NCI-H1694 (cell line): ENCODE results near the gene TXNRD2.
"Not testable (repeated sequence)": the region's sequence is repeated elsewhere in the genome, so short reads cannot be mapped to it uniquely, and the experiment has no call there.

Experiments
- DNase-seq: peaks from one replicate; lab custom pipeline; 2025; lab: John Stamatoyannopoulos, UW

TXNRD2 gene

DNA sequence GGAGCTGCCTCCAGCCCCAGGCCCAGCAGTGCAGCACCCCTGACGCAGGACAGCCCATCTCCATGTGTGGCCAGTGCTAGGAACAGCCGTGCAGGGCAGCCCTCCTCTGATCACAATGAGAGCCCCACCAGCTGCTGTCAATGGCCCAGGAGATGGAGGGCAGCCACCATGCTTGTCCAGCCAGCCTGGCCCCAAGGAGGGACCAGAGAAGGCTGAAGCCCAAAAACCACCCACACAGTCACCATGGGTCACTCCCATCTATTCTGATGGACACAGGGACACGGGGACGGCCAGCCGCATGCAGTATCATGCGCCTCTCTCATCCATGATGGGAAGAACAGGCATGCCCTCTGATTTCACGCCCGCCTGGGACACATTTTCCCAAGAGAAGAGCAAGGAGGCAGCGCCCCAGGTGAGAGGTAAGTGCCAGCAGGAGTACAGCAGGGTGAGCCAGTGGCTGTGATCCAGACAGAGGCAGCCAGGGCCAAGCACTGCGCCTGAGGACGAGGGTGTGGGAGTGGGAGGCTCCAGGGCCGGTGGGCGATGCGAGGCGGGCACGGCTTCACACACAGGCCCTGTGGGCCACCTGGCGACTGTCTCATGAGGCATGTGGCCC is 53.4 kb downstream of the TXNRD2 start:
- DNase-seq: no peak

DNA sequence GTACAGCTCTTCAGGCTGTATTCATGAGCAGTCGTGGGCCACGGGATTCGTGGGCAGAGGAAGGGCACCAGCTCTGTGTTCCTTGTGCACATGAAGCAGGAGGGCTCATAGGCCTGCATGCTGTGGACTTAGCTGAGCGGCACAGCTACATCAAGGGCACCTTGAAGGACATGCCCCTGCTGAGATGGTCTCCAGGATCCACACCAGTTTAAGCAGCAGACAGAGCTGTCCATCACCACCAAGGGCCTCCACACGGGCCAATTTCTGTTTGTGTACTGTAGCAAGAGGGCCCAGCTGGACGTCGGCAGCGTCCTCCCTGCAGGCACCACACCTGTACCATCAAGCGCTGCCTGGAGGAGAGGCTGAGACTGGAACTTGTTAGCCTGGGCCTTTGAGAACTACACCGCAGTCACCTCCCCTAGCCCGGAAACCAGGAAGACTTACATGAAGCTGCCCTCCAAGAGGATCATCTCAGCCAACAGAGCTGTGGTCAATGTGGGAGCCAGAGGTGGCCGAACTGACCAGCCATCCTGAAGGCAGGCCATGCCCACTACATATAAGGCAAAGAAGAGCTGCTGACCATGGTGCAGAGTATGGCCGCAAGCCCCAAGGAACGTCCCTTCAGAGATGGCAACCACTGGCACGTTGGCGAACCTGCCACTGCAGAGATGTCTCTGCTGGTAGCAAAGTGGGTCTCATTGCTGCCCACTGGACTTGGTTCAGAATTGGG is 54.2 kb downstream of the TXNRD2 start:
- no peak for DNase-seq

DNA sequence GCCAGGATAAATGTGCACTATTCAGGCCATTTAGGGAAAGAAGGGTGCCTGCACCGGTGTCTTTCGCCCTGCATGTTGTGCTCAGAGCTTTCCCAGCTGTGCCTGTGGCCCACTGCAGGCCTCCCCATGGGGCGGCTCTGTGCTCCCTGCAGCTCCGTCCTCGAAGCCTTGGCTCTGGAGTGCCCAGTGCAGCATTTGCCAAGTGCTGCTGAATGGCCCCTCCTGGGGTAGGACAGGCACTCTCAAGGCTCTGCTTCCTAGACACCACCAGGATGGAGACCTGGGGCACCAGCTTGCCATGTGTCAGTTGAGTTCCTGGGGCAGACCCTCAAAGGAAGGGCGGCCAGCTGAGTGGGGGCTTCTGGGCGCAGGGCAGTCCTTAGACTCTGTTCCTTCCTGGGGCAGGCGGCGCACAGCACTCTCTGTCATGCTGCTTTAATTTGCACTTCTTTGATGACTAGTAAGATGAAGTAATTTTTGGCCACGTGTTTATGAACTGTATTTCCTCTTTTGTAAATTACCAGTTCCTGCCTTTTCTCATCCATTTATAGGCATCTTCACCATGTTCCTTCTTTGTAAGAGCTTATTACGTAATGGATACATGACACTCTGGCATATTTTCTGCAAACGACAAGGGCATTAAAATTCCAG is 54.9 kb downstream of the TXNRD2 start:
- no peak for DNase-seq

DNA sequence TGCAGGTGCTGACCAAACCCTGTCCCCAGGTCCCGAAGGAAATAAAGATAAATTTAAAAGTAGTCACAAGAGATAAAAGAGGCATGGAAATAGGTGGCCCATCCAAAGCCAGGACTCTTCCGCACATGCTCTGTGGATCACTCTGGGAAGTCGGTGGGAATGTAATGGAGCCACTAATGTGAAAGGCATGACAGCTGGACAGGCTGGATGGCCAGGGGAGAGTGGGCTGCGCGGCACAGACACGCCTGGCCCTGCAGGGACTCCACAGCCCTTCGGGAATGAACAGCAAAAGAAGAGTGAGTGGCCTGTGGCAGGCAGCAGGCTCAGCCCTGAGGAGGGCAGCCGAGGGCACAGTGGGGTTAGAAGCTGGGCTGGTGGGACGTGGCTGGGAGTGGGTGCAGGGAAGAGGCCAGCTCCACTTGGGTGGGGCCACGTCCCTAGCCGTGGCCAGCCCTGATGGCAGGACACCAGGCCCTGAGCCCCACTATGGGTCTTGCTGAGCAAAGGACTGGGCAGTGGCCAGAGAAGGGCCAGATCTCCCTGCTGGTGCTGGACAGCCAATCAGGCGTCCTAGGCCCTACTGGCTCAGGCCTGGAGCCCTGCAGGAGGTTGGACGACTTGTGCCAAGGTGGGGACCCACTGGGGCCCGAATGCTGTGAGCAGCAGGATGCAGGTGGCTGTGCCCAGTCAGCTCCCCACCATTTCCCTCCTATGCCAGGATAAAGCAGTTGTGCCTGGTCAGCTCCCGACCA is 55.6 kb downstream of the TXNRD2 start:
- DNase-seq: no peak

DNA sequence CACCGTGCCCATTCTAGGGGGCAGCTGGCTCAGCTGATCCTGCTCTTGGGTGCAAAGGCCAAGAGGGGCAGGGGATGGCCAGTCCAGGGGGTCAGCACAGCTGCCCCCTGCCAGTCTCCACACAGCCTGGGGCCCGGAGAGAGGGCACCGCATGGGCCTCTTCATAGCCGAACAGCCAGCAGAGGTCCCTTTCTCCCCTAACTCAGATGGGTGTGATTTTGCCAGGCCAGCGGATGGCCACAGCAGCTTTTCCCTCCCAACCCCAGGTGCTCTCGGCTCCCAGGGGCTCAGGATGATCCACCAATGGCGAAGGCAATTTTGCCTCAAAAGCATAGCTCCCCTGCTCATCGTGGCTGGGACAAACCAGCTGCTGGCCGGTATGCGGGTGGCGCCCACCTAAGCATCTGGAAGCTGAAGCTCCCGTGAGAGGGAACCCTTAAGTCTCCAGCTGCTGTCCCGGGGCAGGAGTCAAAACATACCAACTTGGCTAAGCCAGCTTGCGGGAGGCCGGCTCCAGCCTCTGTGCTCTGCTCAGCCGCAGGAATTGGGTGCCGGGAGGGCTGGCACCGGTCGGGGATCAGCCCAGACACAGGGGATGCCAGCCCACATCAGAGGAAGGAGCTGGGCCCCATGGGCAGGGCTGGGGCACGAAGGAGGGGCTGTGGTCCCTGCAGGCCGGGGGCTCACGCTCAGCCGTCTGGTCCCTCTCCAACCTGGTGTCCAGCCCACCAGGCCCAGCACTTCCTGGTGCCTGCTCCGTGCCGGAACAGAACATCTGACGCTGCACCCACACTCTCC is 56.5 kb downstream of the TXNRD2 start:
- DNase-seq: no peak

DNA sequence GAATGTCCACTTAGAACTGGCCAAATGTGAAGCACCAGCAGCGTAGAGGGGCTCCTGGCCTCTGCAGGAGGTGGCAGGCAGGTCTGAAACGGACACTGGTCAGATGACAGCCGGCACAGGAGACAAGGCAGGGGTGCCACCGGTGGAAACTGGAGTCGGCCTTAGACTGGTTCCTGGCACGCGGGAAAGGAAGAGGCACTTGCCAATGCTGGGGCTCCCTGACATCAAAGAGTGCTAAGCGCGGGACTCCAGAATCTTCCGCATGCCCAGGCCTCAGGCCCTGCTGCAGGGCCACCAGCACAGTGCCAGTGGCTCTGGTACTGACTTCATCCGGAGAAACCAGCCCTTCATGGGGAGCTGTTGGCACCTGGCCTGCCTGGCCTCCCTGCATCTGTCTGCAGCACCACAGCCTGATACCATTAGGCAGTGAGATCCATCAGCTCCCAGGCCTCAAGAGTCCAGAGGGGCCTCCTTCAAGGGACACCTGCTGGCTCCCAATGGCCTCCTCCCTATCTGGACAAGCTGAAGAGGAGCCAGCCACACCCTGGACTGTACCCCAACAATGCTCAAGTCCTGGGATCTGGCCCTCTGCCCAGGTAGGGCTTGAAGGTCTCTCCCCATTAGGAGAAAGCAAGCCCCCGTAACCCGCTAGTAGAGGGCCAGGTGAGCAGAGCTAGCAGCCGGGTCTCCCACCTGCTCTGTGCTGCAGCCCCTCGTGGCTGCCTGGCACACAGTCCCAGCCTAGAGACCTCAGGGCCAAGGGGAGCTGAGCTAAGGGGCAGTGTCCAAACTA is 57.3 kb downstream of the TXNRD2 start:
- DNase-seq: no peak

DNA sequence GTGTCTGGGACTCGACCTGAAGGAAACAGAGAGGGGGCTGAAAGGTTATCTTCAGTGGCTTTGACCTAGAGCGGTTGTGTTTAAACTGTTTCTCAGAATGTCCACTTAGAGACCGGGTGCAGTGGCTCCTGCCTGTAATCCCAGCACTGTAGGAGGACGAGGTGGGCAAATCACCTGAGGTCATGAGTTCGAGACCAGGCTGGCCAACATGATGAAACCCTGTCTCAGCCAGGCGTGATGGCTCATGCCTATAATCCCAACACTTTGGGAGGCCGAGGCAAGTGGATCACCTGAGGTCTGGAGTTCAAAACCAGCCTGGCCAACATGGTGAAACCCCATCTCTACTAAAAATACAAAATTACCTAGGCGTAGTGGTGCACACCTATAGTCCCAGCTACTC is 58.2 kb downstream of the TXNRD2 start:
- not testable (repeated sequence) for DNase-seq

DNA sequence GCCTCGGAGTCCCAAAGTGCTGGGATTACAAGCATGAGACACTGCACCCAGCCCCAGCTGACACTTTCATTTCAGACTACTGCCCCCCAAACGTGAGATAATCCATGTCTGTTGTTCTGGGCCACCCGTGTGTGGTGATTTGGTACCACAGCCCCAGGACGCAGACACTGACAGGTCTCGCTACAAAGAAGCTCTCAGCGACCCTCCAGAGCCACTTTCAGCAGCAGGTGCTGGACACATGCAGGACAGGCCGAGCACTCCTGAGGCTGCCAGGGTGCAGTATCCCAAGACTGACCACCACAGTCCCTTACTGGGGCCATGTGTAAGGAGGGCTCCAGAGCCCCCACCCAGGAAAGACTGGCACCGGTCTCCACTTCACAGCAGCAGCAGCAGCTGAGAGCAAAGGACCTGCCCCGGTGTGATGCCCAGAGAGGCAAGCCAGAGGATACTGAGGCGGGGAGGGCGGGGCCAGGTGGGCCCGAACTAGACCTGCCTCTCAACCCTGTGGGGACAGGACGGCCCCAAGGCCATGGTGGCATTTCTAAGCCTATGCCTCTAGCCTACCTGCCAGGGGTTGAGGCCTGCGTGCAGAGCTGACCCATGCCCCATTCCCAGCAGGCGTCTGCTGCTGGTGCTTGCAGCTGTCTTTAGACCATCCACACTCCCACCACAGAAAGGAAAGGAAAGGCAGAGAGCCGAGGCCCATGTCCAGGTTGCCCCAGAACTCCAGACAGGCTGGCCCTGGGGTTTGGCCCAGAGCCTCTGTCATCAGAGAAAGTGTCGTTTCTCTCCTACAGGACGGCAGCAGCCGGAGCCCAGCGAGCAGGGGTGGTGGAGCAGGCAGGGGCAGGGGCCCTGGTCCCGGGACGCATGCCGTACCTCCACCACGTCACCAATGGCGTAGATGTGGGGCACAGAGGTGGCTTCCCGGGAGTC is 58.9 kb downstream of the TXNRD2 start:
- no peak for DNase-seq

DNA sequence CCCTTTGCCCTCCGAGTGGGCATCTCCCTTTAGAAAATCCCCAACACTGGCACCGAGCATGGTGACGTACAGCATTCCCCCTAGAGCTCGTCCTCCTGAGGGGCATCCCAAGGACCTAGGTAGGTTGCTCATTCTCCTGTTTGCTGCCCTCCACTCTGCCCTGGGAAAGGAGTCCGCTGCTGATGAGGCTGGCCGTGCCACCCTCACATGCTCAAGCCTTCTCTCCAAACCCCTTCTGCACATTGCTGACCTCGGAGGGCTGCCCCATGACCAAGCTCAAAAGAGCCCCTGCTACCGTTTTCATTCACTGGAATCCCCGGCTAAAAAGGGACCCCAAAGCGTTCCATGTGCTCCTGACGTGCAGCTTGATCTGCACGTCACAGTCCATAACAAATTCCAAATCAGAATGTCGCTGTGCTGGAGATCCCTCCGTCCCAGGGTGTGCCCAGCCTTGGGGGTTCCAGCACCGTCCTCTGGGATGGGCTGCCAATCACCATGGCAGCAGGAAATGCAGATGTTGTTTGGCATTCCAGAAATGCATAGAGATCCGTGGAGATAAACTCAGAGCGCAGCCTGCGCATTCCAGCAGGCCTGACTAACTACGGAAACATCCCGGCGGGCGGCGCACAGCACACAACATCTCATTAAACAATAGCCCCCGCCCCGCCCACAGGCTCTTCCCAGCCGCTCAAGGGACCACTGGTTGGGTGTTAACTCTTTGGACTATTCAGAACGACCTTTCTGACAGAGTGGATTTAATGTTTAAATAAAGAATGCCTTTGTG is 60.6 kb downstream of the TXNRD2 start:
- DNase-seq: no peak

DNA sequence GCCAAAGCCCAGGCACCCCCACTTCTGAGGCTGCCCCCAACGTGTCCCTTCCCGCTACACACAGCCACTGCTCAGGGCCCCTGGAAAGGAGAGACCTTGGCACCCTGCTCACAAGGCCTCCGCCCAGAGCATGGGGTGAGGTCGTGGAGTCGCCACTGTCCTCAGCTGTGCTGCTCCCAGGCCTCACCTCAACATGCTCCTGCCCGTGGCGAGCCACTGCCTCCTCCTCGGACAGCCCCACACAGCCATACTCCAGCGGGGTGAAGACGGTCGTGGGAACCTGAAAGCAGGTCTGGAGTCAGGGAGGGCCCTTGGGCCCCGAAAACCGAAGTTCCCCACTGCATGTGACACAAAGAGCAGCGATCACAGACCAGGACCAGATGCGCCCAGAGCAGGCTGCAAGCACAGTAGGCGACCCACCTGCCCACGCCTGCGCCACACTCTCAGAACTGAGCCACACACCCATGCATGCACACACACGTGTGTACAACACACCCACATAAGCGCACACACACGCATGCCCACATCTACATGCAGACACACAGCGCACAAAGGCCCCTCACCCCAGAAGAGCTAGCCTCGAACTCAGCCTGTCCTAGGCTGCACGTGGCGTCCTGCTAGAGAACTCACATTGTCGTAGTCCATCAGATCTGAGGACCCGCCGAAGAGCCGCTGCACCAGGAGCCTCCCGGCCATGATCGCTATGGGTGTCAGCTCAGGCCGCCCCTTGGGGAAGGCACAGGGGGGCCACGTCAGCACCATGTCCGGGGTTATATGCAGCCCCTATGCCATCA is 61.4 kb downstream of the TXNRD2 start:
- no peak for DNase-seq

DNA sequence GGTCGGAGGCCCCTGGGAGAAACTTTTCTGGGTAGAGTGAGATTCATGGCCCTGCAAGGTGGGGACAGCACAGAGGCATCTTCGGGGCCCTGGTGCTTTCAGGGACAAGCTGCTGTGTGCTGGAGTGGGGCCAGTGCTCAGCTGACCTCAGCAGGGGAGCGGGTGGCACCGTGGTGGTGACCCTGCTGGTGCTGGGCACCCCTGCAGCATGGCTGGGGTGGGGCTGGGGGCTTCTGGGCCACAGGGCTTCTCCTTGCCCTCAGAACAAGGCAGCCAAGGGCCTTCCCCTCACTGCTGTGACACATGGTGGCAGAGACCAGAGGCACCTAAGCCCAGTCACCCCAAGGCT is 62.0 kb downstream of the TXNRD2 start:
- no peak for DNase-seq

DNA sequence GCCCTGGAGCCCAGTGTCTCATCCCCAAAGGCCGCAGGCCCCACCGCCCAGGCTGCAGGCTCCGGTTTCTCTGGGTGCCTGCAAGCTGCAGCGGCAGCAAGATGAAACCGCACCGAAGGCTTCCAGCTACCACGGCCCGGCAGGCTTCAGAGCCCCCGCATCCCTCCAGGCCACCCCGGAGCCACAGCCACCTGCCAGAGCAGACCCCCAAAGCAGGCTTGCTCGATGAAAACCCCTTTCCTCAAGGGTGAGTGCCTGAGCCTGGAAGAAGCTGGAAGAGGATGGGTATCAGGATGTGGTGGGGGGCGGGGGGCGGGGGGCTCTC is 62.4 kb downstream of the TXNRD2 start:
- DNase-seq: no peak

DNA sequence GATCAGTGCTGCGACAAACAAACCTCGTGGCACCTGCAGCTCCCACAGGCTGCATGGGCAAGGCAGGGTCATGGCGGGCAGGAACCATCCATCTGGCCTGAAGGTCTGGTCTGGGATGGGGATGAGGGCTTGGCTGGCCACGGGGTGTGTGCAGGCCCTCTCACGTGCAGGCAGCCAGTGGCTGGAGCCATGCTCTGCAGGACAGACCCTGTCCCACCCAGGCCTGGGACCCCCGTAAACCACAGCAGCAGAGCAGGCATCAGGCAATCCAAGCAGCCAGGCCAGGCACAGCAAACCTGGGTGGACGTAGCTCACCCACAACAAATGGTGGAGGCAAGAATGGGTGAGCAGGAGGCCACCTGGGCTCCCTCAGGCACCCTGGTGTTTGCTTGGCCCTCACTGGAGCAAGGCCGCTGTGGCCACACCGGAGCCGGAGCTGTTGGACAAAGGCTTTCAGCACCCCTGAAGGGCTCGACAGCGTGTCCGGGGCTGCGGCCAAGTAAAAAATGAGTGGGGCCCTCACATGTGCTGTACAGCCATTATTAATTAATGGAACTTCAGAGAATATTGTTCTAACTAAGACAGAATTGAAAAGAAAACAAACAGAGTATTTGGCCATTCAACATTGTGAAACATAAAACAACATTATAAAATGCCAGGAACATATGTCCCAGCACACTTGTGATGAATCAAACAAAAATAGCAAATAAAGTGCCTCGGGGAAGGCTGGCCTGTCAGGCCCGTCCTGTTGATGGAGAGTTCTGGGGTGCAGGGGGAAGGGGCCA is 63.0 kb downstream of the TXNRD2 start:
- no peak for DNase-seq

DNA sequence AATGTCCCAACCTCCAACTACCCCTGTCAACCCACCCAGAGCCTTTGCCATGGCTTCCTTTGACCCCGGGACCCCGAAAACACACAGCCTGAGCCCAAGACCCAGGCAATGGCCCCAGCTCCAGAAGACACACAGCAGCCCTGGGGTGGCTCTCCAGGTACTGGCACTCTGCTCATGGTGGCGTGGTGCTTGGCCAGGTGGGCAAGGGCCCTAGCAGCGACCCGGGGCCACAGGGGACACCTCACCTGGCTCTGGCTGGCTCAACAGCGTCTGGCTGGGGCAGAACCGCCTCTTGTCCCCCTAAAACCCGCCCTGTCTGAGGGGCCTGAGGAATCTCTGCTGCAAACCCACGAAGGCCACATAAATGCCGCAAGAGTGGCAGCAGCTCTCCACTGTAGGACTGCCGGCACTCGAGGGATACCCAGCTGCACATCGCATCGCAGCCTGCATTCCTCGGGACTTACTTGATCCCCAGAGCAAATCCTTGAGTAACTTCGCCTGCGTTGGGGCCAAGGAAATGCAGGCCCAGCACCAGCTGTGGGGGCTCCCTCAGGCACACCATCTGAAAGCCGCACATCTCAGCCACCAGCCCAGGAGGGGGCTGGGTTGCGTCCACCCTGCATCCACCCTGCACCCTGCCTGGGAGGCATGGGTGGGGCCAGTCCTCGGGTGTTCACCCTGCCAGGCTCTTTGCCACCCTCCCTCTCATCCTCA is 63.8 kb downstream of the TXNRD2 start:
- no peak for DNase-seq

DNA sequence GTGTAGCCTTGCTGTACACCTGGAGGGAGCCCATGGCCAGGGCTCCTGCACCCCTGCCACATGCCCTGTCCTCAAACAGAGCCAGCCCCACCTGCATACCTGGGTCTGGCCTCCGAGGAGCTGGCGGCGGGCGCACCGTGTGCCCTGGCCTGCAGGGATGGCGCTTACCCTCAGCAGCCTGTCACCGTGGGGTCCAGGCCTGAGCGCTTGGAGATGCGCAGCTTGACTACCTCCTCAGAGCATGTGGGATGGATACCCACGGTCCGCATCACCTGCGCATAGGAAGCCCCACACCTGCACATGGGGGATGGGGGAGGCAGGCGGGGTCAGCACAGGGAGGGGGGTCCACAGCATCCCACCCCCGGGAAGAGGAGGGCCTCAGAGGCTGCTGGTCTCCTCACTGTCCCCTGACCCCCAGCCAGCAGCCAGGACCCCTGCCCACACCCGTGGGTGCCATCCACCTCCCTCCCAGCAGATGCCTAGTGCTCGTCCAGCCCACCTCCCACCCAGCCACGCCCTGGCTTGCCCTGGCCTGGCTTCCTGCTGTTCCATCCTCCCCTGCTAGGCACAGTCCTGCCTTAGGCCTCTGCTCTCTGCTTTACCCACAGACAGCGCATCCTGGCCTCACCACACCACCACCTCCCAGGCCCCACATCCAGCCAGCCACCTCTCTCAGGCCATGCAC is 64.5 kb downstream of the TXNRD2 start:
- DNase-seq: no peak

DNA sequence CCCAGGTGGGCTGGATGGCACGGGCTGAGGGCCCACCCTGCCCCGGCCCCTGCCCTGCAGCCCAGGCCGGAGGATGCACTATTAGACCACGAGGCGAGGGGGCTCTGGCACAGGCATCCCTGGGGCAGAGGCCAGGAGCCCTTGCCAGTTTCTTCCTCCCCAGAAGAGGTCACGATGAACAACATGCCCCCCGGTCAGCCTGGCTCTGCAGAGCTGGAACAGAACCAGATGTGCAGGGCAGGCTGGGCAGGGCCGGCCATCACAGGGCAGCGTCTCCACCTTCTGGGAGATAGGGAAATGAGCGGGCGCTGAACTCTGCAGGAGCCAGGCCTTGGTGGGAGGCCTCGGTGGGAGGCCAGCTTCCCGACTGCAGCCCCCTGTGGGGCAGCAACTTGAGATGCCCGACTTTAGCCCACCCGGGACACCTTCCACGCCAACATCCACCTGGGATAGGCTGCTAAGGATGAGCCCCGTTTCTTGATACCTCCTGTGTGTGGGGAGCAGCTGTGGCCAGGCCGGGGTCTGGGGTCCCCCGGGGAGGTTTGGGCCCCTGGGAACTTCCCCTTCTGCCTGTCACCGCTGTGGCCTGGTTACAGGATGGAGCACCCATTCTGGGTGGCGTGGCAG is 65.2 kb downstream of the TXNRD2 start:
- no peak for DNase-seq
